CD4-positive, alpha-beta T cell treated with Interleukin-12 subunit alpha and Interleukin-12 subunit beta, for 1 hour (primary cell): Measurements from ENCODE around the gene PNPLA2.

ENCODE experiments used
- DNase-seq: peaks from one replicate; pipeline ENCODE4 v3.0.0-alpha.2; 2020

The PNPLA2 gene

DNA sequence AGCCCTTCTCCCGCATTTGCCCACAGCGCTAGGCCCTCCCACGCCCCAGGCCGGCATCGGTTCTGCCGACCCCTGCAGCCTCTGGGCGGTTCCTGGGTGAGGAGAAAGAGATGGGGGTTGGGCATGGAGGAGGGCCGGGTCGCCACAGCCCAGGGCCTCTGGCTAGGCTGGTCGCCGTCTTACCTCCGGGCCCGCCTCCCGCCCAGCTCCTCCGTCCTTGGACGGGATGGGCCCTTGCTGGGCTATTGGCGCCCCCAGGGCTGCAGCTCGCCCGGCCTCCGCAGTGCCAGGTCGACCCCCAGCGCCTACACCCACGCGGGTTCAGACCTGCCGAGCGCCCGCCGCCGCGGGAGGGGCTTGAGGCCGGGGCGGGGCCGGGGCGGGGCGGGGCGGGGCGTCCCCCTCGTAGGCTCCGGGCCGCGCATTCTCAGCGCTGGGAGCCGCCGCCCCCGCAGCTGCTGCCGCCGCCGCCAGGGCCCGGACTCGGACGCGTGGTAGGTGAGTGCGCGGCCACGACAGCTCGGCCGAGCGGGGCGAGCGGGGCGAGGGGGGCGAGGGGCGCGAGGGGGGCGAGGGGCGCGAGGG lies 13.9 kb downstream of the PNPLA2 start, which contains the start of gene CD151:
TSS of gene CD151 (plus strand) at position 424 of the 585 bp plus-strand sequence. CDS start 3,118 bp downstream, outside the sequence.
- peak; percentile 55 for DNase-seq

DNA sequence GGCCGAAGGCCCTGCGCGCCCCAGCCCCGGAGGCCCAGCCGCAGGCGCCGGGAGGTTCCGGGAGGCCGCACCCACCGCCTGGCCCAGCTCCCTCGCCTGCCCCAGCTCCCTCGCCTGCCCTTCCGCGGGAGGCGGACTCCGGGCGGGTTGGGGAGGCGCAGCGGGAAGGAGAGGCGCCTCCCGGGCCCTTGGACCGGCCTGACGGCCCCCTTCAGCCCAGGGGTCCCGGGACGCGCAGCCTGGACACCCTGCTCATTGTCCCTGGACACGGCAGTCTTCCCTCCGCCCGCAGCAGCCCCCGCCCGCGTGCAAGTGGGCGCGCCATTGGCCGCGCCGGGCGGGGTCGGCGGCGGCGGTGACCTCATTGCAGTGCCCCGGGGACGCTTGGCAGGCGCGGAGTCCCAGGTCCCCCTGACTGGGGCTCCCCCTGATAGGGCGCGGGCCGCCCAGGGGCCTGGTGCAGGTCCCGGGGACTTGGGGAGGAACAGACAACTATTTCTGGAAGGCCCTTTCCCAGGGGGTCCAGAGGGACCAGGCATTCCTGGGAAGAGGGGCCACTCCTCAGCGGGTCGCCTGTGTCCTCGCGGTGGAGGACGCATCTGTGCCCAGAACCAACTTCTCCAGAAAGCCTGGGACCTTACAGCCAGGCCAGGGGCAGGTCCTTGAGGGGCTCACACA lies 14.5 kb downstream of the PNPLA2 start:
- peak; percentile 44 for DNase-seq

DNA sequence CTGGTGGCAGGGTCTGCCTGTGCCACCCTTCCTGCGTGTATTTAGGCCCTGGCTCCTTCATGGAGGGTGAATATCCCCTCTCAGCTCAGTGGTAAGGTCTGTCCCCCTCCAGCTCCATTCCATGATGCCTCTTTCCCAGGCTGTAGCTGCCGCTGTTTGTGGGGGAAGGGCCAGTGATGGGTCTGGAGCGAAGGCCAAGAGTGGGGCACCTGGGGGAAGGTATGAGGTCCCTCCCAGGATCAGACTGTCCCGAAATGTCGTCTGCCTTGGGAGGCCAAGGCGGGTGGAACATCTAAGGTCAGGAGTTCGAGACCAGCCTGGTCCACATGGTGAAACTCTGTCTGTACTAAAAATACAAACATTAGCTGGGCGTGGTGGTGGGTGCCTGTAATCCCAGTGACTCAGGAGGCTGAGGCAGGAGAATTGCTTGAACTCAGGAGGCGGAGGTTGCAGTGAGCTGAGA lies 15.2 kb downstream of the PNPLA2 start:
- no peak for DNase-seq

DNA sequence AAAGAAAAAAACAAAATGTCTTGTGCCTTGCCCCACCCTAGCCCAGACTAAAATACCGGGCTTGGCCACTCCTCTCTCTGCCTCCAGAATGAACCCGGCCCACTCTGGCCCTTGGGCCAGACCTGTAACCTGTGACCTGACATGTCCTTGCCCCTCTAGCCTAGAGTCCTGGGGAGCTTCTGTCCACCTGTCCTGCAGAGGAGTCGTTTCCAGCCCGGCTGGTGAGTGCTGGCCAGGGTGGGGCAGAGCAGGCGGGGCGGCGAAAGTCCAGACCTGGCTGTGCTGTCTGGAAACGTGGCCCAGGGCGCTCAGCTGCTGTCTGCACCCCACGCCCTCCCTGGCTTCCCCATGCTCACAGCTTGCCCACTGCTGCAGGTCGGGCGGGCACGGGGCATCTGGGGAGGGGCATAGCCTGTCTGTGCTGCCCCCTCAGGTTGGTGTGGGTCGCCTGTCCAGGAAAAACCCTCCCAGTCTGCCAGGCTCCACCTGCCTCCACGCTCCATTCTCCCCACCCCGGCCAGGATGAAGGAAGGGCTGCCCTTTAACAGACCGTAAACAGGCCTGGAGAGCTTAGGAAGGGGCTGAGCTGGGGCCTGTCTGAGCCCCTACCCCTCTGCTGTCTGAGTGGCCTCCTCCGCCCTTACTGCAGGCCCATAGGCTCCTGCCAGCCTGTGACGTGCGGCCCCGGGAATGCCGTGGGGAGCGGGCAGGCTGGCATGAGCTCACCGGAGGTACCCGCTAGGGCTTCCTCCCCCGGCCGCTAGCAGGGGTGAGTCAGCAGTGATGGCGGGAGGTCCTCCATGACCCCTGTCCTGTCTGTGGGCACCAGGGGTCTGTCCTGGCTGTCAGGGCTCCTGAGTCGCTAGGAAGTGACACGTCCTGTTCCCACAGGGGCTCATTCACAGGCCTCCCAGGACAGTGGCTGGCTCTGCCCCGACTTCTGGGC lies 15.9 kb downstream of the PNPLA2 start:
- no peak for DNase-seq

DNA sequence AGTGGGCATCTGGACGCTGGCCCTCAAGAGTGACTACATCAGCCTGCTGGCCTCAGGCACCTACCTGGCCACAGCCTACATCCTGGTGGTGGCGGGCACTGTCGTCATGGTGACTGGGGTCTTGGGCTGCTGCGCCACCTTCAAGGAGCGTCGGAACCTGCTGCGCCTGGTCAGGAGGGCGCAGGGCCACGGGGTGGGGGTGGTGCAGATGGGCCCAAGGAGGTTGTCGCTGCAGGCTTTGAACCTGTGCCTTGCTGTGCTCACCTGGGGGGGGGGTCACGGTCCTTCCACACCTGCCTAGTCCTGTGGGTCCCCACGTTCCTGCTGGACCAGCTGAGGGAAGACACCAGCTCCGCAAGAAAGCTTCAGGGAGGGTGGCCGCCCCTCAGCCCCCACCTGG lies 17.6 kb downstream of the PNPLA2 start:
- DNase-seq = no peak

DNA sequence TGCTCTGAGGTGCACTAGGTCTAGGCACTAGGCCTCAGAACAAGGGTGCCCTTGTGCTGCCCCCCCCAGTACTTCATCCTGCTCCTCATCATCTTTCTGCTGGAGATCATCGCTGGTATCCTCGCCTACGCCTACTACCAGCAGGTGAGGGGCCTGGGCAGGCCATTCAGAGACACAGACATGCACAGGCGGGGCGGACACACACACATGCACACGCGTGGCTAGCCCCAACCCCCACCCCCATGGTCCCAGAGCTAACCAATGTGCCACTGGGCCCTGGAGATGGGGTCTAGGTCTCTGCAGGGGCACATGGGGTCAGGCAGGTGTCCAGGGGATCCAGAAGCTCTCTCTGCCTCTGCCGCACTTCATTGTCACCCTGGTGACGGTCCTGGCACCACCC lies 18.0 kb downstream of the PNPLA2 start:
- DNase-seq = no peak

DNA sequence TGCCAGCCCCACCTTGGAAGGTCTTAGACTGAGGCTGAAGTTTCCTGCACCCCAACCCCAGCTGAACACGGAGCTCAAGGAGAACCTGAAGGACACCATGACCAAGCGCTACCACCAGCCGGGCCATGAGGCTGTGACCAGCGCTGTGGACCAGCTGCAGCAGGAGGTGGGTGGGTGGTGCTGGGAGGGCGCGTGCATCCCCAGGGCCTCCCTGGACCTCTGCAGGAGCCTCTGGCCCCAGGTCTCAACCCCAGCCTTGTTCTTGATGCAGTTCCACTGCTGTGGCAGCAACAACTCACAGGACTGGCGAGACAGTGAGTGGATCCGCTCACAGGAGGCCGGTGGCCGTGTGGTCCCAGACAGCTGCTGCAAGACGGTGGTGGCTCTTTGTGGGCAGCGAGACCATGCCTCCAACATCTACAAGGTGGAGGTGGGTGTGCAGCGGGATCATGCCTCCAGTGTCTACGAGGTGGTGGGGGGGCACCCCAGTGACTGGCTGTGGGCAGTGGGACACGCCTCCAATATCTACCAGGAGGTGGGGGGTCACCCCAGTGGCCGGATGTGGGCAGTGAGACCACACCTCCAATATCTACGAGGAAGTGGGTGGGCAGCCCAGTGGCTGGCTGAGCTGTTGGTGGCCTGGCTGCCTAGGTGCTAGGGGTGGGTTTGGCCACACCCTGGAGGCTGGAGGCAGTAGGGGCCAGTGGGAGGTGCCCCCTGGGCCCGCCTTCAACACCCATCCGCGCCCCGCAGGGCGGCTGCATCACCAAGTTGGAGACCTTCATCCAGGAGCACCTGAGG lies 18.7 kb downstream of the PNPLA2 start:
- no peak for DNase-seq

DNA sequence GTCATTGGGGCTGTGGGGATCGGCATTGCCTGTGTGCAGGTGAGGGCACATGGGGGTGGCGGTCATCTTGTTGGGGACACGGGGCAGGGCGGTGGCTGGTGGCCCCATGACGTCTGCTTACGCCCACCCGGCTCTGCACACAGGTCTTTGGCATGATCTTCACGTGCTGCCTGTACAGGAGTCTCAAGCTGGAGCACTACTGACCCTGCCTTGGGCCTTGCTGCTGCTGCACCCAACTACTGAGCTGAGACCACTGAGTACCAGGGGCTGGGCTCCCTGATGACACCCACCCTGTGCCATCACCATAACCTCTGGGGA lies 19.2 kb downstream of the PNPLA2 start:
- DNase-seq = no peak

DNA sequence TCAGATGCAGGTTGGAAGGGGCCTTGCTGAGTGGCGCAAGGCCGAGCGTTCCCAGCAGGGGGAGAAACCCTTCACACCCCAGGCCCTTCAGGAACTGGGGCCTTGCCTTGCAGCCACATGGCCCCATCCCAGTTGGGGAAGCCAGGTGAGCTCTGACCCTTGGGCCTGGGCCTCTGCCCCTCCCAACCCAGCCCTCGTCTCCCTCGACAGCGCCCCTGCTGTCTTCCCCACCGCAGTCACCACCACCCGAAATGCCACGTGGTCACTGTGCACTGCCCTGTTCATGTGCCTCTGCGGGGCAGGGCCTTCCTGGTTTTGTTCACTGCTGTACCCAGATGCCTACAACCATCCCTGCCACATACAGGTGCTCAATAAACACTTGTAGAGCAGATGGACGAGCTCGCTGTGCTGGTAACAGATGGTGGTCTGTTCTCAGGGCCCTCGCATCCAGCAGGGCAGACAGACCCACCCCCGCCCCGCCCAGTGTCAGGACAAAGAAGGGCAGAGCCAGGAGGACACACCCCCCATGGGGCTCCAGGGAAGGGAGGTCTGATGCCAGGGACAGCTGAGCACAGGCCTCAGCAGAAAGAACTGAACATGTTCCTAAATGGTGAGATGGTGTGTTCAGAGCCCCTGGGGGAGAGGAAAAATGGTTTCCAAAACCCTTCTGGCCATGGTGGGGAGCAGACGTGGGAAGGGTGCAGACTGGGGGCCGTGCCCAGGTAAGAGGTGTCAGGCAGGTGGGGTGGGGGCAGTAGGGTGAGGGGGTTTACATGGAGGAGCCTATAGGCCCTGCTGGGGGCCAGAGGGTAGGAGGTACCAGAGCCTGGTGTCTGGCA lies 19.9 kb downstream of the PNPLA2 start:
- DNase-seq = no peak

DNA sequence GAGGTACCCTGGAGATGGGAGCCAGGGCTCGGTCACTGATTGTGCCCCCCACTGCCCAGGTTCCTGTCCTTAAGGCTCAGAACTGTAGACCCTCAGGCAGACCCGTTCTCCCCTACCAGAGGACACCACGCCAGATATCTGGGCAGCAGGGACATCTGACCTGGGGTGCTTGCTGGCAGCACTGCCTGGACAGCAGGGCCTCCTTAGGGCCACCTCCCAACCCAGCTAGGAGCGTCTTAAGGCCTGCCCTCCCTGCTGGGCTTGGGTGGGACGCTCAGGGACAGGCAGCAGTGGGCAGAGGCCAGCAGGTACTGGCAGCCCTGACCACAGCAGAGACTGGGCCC lies 20.5 kb downstream of the PNPLA2 start:
- DNase-seq = no peak

DNA sequence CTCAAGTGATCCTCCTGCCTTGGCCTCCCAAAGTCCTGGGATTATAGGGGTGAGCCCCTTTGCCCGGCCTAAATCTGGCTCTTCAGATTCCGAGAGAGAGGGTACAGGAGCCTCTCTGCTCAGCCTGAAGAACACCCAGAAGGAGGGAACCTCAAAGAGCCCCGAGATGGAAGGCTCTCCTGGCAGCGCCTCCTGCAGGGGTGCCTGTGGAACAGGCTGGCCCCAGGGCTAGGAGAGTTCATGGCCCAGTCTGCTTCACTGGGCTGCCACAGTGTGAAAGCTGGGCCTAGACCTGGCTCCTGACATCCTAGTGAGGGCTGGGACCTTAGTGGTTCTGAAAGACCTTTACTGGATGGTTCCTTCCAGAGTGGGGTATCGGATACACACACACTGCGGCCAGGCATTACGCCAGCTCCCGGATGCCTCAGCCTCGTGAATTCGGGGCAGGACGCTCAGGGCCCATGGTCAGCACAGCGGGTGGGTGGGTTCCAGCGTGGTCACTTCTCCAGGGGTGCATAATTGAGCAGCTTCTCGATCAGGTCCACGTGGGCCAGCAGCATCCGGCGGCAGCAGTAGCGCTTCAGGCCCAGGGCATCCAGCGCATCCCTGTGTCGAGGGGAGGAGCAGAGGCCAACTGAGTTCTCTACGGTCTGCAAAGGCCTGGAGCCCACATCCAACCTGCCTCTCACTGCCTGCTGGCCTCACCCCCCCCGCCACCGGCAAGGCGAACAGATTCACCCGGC lies 21.3 kb downstream of the PNPLA2 start:
- no peak for DNase-seq

DNA sequence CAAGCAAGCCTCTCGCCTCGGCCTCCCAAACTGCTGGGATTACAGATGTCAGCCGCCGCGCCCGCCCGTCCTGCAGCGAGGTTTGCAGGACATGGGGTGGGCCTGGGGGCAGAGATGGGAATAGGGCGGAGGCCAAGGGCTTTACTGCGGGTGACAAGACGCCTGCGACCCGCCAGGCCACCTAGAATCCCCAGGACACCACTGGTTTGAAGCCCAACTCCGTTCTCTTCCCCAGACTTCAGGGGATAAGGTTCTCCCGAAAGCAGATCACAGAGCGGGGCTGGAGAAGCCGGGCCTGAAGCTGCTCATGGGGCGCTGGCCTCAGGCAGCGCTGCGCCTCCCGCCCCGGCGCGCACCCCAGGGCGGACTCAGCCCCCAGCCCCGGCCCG lies 23.3 kb downstream of the PNPLA2 start:
- no peak for DNase-seq

DNA sequence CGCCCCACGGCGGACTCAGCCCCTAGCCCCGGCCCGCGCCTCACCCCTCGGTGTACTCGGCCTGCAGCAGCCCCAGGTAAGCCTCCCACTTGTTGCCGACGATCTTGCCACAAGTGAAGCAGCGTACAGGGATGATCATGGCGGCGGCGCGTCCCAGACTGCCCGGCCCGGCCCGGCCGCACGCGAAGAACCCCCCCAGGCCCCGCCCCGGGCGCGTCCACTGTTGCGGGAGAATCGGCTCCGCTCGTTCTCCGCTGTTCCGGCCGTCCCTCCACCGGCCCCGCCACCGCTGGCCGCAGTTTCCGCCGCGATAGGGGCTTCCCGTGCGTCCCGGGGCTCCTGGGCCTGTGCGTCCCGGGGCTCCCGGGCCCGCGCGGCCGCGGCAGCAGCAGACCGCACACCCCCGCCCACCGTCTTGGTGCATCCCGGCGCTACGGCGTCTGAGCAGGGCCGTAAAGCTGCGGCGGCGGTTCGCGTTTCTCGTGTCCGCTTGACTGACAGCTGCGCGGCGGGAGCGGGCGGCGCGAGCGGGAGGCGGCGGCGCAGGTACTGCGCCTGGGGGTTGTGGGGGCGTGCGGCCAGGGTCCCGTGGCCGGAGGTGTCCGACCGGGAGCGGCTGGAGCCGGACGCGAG lies 23.8 kb downstream of the PNPLA2 start, which contains the start of the genes POLR2L and TSPAN4:
TSS of gene POLR2L (minus strand) at position 160 of the 633 bp plus-strand sequence. CDS start at position 139, 21 bp downstream.
TSS of gene TSPAN4 (plus strand) at position 483 of the 633 bp plus-strand sequence. CDS start 7,453 bp downstream, outside the sequence.
- peak; percentile 89 for DNase-seq

DNA sequence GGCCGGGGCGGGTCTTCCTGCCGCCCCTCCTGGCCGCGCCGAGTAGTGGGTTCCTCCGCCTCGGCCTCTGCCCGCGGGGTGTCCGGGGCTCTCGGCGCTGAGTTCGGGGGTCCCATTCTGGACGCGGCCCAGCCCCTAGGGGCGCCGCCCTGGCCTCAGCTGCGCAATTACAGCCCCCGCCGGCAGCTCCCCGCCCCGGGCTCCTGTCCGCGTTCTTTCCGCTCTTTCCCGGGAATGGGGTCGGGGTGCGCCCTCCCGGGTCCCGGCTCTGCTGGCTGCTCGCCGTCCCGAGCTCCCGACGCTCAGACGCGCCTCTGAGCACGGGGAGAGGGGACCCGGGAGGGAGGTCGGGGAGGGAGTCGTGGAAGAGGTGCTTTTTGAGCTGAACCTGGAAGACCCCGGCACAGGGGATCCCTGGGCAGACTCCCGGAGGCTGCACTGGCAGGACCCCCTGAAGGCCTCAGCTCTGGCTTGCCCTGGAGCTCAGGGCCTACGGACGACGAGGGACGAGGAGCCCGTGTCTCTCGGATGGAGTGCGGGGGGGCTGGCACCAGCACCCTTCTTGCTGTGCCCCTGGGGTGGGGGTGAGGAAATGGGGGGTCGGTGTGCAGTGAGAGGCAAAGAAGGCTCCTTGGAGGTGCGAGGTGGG lies 24.5 kb downstream of the PNPLA2 start:
- DNase-seq = no peak

DNA sequence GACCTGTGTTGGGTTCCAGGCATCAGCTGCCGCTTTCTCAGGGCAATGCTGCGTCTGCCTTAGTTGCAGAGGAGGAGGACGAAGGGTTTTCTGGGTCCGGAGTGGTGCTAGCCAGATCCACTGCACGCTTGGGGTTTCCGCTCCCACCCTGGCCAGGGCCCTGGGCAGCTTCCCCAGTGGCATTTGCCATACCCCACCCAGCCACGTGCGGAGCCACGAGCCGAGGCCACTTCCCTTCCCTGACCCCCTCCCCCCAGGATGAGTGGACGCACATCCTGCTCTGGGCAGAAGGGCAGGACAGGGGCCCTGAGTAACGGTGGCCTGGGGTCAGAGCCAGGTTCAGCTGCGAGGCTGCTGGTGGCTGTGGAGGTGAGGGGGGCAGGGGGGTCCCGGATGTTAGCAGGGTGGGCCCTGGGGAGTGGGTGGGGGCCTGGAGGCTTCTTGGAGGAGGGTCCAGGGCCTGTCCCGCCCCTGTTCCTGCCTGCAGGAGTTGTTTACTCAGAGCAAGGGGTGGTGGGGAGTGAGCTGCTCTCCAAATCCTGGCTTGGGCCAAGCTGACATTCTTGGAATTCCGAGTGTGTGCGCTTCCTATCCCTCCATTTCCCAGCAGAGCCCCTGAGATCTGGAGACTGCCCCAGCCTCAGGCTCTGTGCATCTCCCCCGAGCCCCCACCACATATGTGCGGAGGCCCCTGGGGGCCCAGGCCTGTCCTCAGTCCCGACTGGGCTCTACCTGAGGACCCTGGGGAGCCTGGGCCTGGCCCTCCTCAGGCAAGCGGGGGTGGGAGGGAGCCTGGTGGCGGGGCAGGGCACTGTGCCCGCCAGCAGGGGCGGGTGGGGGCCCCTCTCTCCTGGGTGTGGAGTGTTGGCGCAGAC lies 25.3 kb downstream of the PNPLA2 start:
- no peak for DNase-seq

DNA sequence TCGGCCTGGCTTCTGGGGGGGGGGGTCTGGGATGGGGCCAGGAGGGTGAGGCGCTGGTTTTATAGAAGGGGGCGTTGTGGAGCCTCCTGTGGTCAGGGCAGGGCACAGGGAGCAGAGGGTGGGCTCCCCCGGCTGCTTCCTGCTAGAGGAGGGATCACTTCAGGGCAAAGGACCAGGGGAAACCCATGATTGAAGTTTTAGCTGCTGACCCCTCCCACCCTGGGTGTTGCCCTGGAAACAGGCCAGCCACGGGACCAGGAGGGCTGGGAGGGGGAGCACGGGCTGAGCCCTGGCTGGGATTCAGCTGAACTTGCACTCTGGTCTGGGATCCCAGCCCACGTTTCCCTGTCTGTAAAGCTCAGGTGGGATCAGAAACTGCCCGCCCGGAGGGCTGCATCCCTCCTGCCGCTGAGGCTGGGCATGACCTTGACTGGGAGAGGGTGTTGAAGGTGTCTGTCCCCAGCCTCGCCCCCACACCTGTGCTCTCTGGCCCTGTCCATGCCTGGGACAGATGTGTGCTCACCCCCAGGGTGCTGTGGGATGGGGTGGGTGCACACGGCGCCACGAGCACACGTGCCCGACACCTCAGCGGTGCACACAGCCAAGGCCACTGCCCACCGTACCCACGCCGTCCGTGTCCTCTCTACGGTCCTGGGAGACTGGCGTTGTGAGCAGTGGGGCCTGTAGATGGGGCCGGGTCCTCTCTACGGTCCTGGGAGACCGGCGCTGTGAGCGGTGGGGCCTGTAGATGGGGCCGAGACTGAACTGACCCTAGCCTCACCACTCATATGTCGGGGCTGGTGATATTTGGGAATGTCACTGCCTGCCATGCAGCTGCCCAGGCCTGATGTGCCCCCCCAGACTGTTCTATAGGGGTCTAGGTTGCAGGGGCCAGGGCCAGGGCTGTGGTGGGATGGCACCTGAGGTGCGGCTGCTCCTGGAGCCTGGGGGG lies 26.3 kb downstream of the PNPLA2 start:
- peak; percentile 36 for DNase-seq

DNA sequence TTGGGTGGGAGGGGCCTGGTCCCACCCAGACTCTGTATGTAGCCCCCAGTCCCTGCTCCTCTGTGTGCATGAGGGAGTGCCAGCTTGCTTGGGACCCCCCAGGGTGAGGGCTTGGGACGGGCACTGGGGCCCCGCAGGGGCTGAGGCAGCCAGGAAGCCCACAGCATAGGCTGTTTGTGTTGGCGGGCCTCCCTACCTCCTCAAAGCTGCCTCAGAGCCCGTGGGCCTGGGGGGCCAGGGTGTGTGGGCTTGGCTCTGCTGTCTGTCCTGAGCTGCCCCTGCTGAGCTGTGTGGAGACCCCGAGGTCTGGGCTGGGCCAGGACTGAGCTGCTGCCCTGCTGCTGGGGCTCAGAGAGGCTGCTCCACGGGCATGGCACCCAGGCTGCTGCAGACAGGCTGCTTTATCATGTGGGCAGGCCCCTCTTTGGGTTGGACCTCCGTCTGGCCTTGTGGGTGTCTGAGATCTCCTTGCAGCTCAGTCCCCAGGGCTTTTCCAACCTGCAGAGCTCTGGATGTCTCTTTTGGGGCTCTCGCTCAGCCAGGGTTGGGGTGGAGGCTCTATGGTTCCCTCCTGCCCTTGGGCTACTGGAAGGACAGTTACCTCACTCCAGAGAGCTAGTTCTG lies 27.3 kb downstream of the PNPLA2 start:
- no peak for DNase-seq
